HL-60 (cell line): ENCODE data around the gene MECR.

Experiments
- CTCF ChIP-seq: IDR thresholded peaks from one replicate; pipeline ENCODE4 v1.5.1; 2011; ENCODE audit warnings: low read length, control low read depth, inconsistent platforms; ENCODE audit not compliant: insufficient read depth
- GABPA ChIP-seq: IDR thresholded peaks from 2 replicates; pipeline ENCODE4 v1.6.1; 2012; ENCODE audit warnings: low read depth
- POLR2AphosphoS5 ChIP-seq: IDR thresholded peaks from 2 replicates; pipeline ENCODE4 v1.6.1; 2012; ENCODE audit warnings: low read depth
- REST ChIP-seq: IDR thresholded peaks from 2 replicates; pipeline ENCODE4 v1.6.1; 2012; ENCODE audit warnings: low read depth; ENCODE audit not compliant: insufficient replicate concordance
- SPI1 ChIP-seq: IDR thresholded peaks from 2 replicates; pipeline ENCODE4 v1.6.1; 2012; ENCODE audit warnings: low read depth, mild to moderate bottlenecking, borderline replicate concordance

- TF ChIP-seq CTCF (no peak), REST (no peak), POLR2AphosphoS5 (no peak), GABPA (no peak), SPI1 (no peak)
These were observed 53.6 kb downstream of the MECR start for GRCh38 chr1:29177022-29177705.
